ENCODE results near the gene ZNF784. TPM values are rescaled to one million over a fixed set of nuclear protein-coding genes. Genes with fewer than 3 reads are reported as not detected.
A peak's percentile ranks its signal among the peaks of the same experiment; 100 is the strongest.

Gene ZNF784
- total RNA-seq, 2 experiments from 2014 or later: 3.4 to 4.0 TPM

GRCh38 chr19:55640577-55641425, 16.4 kb upstream of the ZNF784 start, which contains the start of gene ZNF580:
Gene ZNF580, plus strand, starts transcription at chr19:55641002. Its CDS starts 1,507 bp downstream, at chr19:55642509.
- POLR2A ChIA-PET: no interaction called here
- peaks cover 60% of the 10 kb centered on the region for H3K4me1 ChIP-seq (ENCODE audit: insufficient read depth, low read length, poor library complexity, severe bottlenecking)

DNA sequence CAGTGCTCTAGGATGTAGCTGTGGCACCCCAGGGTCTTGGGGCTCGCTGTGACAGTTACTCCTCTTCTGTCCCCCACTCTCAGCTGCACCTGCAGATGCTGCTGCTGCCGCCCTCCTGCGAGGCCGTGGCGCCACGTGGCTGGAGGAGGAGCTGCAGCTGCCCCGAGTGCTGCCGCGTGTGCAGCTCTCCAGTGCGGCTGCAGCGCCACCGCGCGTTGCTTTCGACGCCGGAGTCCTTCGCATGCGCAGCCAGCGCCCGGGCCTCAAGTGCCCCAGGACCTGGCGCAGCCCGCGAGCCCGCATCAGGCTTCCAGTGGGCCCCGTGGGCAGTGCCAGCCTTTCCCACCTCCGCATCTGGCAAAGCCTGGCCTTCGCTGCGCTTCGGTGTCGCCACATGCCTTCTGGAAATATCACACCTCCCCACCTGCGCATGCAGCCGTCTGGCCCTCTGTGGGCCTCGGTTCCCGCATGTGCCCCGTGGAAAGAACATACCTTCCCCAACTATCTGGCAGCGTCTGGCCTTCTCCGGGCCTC, 15.7 kb upstream of the ZNF784 start:
- TF ChIP-seq EZH2phosphoT487 (IDR thresholded peaks at IDR 0.05; ENCODE audit: borderline replicate concordance, low read depth, low read length) (no peak), CTCF (conservative IDR thresholded peaks at IDR 0.05; ENCODE audit: low read length) (peak; percentile 10; the same call in 1 of the 2 replicates)
- no TSS peak for BruUV-seq (replicated peaks)
- Histone ChIP-seq H4K20me1 (ENCODE audit: insufficient read depth, low read length) (no peaks in the 10 kb centered on the region), H2AFZ (ENCODE audit: low read length) (no peak overlapping the region), H3K4me2 (ENCODE audit: low read length) (peak overlapping the region; percentile 89), H3K27ac (ENCODE audit: low read depth, low read length, poor library complexity, severe bottlenecking) (peak overlapping the region; percentile 86), H3K4me3 (ENCODE audit: low read depth, low read length, poor library complexity, severe bottlenecking) (peak overlapping the region; percentile 98), H3K4me1 (ENCODE audit: insufficient read depth, low read length, poor library complexity, severe bottlenecking) (peaks cover 58% of the 10 kb centered on the region), H3K36me3 (ENCODE audit: insufficient read depth, low read length) (peaks cover 21% of the 10 kb centered on the region), H3K9me3 (ENCODE audit: low read length) (no peaks in the 10 kb centered on the region), H3K79me2 (ENCODE audit: insufficient read depth, low read depth, low read length) (peaks cover 54% of the 10 kb centered on the region), H3K9me2 (ENCODE audit: insufficient read depth, low read length) (no peaks in the 10 kb centered on the region)
- DNase-seq (ENCODE audit: low spot score): peak; percentile 41
- POLR2A ChIA-PET: no interaction called here
- intact Hi-C loops (cut with micrococcal nuclease; ENCODE audit: unreplicated experiment): loop anchor here (5.0 kb wide), 1 partner anchor 502 kb away; the partner anchor contains the start of gene ZNF444
- CTCF ChIA-PET (ENCODE audit: unreplicated experiment): no interaction called here

More at GRCh38 chr19:55640577-55641425, 16.4 kb upstream of the ZNF784 start, which contains the start of gene ZNF580:
- peak within 1 kb of the TSS; percentile 86 for H3K27ac ChIP-seq (ENCODE audit: low read depth, low read length, poor library complexity, severe bottlenecking)
- peaks cover 28% of the 10 kb centered on the region for H3K36me3 ChIP-seq (ENCODE audit: insufficient read depth, low read length)
- intact Hi-C loops (cut with micrococcal nuclease; ENCODE audit: unreplicated experiment): loop anchor here (5.0 kb wide), 1 partner anchor 502 kb away; the partner anchor contains the start of gene ZNF444
- no peaks in the 10 kb centered on the region for H3K9me2 ChIP-seq (ENCODE audit: insufficient read depth, low read length)
- H2AFZ ChIP-seq (ENCODE audit: low read length): no peak within 1 kb of the TSS
- no peaks in the 10 kb centered on the region for H3K9me3 ChIP-seq (ENCODE audit: low read length)
- H3K79me2 ChIP-seq (ENCODE audit: insufficient read depth, low read depth, low read length): peaks cover 54% of the 10 kb centered on the region
- no TSS peak for BruUV-seq (replicated peaks)
- DNase-seq (ENCODE audit: low spot score): peak; percentile 75
- CTCF ChIA-PET (ENCODE audit: unreplicated experiment): interaction anchor here (0.6 kb wide), 1 partner anchor 12 kb away, joined by 4 read pairs; no protein-coding TSS in a partner anchor
- TF ChIP-seq EZH2phosphoT487 (IDR thresholded peaks at IDR 0.05; ENCODE audit: borderline replicate concordance, low read depth, low read length) (no peak), CTCF (conservative IDR thresholded peaks at IDR 0.05; ENCODE audit: low read length) (no peak)
- H4K20me1 ChIP-seq (ENCODE audit: insufficient read depth, low read length): no peaks in the 10 kb centered on the region
- peak within 1 kb of the TSS; percentile 98 for H3K4me3 ChIP-seq (ENCODE audit: low read depth, low read length, poor library complexity, severe bottlenecking)
- peak within 1 kb of the TSS; percentile 89 for H3K4me2 ChIP-seq (ENCODE audit: low read length)
